Measurements from ENCODE around the gene BEND5.

The BEND5 gene, protein sequence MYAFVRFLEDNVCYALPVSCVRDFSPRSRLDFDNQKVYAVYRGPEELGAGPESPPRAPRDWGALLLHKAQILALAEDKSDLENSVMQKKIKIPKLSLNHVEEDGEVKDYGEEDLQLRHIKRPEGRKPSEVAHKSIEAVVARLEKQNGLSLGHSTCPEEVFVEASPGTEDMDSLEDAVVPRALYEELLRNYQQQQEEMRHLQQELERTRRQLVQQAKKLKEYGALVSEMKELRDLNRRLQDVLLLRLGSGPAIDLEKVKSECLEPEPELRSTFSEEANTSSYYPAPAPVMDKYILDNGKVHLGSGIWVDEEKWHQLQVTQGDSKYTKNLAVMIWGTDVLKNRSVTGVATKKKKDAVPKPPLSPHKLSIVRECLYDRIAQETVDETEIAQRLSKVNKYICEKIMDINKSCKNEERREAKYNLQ

DNA sequence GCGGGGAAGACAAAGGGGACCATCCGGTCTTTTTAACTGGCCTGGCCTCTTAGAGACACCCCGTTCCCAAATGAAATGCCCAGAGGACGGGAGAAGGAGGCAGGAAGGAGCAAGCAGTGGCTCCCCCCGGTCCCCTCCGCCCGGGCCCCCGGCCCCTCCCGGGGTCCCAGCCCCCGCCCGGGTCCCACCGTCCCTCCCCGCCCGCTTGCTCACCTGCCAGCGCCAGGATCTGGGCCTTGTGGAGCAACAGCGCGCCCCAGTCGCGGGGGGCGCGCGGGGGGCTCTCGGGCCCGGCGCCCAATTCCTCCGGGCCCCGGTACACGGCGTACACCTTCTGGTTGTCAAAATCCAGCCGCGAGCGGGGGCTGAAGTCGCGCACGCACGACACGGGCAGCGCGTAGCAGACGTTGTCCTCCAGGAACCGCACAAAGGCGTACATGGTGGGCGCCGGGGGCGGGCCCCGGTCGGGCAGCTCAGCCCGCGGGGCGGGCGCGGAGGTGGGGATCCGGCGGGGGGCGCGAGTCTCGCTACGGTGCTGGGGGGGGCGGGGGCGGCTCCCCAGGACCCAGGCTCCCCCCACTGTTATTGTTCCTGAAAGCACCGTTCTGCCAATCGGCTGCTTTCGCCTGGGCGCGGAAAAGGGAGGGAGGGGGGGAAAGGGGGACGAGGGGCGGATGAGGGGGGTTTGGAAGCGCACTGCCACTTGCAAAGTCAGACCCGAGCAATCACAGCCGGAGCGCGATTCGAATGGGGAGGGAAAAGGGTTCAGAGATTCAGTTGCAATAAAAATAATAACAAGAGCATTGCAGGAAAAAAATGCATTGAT is at the start of gene BEND5:
Gene BEND5, minus strand, starts transcription at position 499 of the 826 bp plus-strand sequence. Its CDS starts 60 bp downstream, at position 439.
- peak; percentile 94 for DNase-seq

DNA sequence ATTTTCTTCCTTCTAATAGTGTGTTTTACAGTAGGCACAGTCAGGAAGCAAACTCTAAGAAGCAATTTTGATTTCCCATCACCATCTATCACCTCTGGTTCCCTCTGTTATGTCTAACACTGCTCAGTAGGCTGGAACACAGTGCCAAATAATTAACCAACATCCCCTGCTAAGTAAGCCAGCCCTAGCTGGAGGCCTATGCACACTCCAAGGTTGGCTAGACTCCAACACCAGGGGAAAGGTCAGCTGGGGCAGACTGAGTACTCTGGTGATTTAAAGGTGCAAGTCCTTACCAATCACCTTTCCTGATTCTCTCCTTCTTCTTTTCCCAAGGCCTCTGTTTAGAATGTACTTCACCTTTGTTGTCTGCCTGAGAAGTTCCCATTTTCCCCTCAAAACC is 46.5 kb upstream of the BEND5 start:
- no peak for DNase-seq

DNA sequence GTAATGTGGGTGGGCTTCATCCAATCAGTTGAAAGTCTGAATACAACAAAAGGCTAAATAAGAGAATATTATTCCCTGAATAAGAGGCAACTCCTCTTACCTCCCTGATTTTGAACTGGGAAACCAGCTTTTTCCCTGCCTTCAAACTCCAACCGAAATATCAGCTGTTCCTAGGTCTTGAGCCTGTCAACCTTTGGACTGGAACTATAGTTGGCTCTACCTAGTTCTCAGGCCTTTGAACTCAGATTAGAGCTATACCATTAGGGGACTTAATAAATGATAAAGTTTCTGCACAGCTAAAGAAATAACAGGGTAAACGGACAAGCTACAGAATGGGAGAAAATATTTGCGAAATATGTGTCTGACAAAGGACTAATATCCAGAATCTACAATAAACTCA is 43.8 kb upstream of the BEND5 start:
- DNase-seq, result no peak

DNA sequence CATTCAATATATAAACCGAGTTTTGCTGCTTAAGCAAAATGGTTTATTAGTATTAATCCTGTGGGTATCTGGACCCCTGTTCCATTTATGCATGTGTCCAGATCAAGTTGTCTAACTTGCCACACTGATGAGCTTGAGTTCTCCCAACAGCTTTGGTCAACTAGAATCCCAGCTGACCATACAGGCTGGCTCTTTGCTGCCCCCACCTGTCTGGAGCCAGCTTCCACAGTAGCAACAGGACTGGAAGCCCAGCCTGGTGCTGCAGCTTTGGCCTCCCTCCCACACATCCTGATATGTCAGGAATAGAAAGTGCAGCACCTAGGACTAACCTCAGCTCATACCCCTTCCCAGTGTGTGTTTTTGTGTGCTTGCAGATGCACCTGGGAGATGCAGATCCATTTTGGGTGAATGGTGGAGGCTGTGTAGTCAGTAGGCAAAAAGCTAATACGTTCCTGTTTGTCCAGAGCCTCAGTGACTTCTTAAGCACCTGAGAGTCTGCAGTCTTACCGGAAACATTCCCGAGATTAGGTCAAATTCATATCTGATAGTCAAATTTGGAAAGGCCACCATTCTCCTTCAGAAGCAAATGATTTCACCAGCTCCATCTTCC is 40.9 kb upstream of the BEND5 start:
- peak; percentile 57 for DNase-seq

DNA sequence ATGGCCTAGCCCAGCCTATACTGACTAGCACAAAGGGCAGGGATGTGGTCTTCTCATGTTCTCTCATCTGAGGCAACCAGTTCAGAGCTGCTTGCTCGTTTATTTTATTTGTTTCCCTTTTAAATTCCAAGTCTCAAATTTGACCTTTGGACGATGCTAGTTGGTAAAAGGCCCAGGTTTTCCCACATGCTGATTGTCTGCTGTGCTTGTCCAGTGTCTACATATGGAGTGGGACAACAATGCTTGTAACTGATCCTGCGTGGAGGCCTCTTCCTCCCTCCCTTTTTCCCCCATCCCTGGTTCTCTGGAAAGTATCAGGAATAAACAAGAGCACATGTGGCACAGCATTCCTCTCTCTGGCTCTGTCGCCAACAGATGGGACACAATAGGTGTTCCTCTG is 34.0 kb upstream of the BEND5 start:
- no peak for DNase-seq

DNA sequence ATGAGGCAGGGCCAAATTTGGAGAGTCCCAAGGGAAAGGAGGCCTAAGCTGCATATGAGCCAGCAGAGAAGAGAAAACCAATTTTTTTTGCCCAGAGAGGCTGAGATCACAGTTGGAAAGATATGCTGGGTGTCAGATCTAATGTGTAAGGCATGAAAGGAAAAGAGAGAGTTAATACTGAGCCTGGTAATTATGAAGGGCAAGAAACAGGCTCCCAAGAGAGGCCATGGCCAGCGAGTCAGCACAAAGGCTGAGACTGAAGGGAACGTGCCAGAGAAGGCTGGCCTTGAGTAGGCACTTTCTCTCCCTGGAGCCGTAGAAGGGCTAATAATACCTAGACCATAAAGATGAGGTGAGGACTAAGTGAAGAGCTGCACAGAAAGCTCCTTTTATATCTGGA is 31.8 kb upstream of the BEND5 start:
- no peak for DNase-seq

DNA sequence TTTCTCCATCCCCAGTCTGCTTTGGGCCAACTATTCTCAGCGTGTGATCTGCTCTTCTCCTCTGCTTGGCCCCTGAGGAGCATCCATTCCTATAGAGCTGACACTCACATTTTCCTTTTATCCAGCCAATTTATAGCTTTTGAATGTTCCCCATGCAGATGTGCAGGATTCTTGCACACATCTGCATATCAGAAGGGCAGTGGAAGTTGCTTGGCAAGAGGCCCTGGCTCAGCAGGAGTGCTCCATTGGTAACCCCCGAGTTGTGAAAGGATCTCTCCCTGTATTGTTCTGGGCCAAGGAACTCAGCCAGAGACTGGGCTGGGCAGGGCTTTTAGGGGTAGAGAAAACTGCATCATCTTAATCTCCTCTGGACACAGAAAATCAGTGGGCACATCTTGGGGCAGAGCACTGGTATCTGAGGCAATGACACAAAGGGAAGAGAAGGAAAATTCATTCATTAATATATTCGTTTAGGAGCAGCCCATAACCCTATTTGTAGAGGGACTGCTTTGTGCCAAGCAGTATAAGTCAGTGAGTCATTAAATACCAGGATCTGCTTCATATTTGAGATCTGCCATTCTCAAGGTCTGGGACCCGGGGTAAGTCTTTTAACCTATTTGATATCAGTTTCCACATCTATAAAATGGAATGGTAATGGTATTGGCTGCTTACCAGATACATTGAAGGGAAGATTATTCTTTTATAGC is 31.0 kb upstream of the BEND5 start:
- peak; percentile 55 for DNase-seq

DNA sequence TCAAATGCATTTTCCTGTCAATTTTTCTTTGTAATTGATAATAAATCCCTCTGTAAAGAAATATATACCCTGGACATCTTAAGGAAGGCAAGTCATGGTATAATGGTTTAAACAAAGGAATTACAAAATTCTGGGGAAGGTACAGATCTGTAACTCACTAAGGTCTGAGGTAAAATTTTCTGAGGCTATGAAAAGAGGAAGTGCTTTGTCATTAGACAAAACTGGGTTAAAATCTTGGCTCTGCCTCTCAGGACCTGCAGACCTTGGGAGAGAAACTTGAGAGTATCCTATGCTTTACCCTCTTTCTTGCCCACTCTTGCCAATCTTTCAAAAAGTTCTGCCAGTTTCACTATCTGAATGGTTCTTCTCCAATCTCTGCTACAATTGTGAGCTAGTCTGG is 26.8 kb upstream of the BEND5 start:
- DNase-seq, result no peak

DNA sequence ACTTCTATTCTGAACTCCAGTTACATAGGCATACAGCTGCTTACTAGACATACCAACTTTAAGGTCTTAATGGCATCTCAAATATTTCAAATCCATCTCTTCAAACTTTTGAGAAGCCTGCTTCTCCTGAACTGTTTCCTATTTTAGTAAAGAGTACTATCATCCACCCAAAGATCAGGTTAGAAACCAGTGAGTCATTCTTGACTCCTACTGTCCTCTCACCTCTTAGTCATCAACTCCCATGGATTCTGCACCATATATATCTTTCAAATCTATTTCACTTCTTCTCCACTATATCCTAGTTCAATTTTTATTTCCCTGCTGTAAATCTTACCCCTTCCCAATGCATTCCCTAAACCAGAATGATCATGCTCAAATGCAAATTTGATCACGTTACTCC is 18.1 kb upstream of the BEND5 start:
- no peak for DNase-seq

DNA sequence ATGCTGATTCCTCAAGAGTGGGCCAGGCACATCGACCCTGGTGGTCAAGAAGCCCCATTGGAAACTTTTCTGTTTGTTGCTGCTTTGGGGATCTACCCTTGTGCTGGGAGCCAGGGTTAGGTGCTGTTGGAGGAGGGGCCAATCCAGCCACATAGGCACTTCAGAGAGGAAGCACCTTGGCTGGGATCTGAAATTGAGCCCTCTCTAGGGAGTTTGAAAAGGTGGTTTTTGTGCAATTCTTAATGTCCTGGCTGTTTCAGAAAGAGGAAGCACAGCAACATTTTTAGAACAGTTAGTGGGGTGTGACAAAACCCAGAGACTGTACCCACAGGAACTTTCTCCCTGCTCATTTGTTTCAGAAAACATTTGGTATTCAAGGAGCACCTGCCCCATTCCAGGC is 17.2 kb upstream of the BEND5 start:
- DNase-seq, result no peak

DNA sequence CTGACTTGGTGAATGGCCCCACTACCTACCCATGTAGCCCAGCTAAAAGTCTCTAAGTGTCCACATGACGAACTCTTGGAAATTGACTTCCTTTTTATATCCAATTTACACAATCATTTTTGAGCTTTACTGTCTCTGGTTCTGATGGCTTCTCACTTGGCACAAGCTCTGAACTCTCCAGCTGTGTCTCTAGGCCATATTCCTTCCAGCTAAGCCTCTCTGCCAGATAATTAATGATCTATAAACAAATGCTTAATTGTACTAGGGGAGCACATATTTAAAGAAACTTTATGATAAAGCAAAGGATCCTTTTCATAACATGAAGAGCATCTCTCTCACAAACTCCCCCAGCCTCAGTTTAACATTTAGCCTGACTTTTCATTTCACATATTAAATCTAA is 16.3 kb upstream of the BEND5 start:
- no peak for DNase-seq

DNA sequence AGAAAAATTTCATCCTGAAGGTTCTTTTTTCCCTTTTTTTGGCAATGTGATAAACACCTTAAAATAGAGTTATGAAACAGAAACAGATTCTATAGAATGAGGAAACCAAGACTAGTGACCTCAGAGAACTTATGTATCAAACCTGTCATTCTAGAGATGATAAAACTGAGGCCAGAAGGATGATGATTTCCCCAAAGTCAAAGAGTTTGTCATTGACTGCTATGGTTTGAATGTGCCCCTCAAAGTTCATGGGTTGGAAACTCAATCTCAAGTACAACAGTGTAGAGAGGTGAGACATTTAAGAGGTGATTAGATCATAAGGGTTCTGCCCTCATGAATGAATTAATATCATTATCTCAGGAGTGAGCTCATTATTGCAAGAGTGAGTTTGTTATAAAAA is 13.7 kb upstream of the BEND5 start:
- DNase-seq, result no peak

DNA sequence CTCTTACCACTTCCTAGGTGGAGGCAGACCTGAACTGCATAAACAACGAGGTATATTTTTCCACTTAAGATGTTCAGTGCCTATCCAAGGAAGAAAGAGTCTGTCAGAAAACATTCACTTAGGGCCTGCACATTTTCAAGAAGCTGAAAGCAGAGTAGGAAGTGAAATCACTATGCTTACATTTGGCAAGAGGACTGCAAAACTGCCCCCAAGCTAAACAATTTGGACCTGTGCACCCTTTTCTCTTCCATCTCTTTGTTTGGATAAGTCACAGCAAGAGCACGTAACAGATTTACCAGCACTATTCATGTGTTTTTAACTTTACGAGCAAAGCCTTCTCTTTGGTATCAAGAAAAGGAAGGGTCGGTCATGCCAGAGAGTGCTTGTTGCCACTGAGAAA is 13.2 kb upstream of the BEND5 start:
- no peak for DNase-seq

DNA sequence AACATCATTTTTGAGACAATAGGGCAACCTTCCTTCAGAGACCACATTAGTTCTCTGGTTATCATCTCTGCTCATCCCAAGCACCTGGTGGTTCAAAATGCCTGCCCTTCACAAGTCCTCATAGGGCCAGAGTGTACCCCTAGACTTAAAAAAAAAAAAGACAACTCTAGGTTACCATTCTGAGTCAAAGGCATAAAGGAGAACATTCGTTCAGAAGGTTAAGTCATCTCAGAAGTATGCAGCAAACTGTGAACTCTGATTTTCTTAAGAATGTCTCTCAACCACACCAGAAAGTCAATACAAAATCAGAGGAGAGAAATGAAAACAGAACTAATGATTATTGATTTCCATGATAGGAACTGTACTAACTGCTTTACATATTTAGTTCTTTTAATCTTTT is 9.2 kb upstream of the BEND5 start:
- no peak for DNase-seq

DNA sequence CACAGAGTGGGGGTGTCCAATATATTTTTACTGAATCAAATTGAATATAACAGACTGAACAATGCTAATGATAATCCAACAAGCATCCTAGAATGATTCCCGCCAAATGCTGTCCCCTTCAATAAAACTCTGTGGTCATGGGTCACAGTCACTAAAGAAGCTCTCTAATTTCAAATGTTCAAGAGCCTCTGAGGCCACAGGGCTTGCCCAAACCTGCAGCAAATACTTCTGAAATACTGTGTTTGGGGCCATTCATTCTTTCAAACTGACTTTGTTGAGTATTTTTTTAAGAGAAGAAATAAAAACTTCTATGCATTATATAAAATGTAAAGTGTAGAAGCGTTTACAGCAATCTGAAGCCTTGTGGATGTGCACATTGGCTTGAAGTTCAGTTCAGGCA is 7.6 kb upstream of the BEND5 start:
- no peak for DNase-seq

DNA sequence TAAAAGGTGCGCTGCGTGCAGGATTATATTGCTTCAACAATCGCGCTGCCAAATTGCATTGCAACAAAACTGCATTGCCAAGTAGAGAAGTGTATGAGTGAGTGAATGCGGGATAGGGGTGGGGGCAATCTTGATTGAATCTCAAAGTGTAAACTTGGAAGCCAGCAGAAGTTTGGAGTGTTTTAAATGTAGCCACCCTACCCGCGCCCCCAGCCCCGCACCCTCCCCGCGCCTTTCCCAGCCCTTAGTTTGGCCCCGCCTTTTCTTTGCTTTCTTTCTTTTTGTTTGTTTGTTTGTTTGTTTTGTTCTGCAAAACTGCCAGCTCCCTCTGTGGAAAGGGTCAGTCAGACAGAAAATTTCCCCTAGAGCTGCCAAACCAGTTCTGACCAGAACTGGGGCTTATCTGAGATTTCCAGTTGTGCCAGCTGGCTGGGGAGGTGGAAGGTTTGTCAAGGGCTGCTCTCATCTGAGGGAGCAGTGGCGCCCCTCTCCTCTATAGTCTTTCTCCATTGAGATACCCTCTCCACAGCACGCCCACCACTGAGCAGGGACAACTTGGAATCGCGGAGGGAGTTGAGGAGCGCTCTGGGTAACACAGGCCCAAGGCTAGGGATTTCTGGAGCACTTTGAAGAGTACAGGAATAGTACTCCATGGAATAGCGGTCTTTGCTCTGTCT is 666 bp upstream of the BEND5 start:
- no peak for DNase-seq

DNA sequence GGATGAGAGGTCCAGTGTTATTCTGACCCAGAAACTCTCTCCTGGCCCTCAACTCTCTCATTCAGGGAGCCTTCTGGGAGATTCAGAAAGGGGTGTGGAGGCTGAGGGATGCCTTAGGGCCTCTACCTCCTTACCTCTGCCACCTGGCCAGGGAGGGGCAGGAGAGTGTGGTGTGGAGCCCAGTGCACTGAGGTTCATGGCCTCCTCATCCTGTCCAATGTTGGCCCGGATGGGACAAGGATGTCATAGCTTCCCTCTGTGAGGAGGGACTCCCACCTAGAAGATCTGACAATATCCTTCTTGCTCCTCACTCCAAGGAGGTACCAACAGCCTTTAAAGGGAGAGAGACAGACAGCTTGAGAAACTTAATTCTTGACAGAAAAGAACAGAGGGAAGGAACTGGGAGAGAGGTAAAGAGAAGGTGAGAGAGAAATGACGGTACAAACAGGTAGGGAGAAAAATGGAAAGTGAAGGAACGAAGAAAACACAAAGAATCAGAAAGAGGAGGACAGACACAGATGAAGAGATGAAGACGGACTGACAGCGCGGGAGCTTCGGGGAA is 779 bp downstream of the BEND5 start:
- DNase-seq, result no peak

DNA sequence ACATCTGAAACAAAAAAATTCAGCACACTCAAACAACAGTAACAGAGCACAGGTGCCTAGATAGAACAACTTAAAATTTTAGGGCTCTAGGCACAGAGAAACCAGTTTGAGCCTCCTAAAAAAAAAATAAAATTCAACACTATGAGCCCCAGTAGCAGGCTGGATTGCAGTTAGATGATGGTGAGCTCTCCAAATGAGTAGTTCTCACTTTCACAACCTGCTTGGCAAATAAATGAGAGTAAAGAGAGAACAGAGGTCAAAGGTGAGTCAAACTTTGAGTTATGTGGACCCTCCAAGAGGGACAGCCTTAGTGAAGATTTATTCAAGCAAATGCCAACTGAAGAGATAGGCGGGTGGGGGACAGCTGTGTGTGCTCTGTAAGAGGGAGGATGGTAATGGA is 3.6 kb downstream of the BEND5 start:
- no peak for DNase-seq

DNA sequence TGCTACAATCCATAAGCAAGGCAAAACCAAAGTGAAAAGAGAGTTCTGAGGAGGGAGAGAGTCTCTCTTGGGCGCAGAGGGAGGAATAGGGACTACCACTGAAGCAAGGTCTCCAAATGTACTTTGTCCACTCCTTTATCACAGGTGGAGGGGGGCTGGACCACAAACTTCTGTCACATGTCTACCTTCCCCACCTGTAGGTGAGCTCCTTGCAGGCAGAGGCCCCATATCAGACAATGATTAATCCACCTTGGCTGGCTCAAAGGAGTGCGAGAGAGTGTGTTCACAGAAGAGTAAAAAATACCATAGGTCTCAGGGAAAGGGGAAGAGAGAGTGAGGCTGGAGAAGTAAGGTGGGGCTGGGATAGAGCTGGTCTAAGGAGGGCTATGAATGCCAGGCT is 4.5 kb downstream of the BEND5 start:
- no peak for DNase-seq

DNA sequence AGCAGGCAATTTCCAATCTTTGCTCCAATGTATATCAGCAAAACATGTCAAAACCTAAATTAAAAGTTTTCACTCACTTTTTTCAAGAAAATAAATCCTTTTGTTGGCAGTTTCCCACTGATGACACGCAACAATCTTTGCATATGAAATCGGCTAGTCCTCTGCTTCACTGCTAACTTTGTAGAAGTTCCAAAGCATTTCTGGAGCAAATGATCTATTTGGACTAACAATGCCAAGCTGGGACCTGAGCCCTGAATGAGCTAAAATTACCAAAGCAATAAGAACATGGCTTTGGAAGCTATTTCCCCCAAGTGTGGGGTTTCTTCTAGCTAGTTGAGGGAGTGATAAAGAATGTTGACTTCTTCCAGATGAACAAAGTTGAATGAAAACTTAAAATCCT is 5.1 kb downstream of the BEND5 start:
- DNase-seq, result no peak

DNA sequence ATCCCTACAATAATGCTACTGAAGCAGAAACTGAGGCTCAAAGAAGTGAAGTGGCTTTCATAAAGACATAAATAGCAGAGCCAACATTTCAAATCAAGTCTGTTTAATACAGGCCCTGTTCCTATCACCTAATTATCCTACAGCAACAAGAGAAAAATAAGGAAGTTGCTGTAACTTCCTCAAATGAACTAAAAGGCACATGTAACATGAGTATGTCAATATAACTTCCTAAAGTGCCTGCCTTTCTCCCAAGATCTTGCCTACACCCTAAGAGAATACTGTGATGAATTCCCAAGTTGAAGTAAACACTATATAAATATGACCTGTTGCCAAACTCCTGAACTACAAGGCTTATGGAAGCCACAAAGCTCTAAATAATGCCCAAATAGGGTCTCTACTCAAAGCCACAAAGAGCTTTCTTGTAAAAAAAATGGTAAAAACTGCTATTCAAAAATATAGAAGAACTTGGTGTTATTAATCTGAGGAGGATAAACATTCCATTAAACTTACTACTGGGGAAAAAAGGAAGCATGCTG is 8.6 kb downstream of the BEND5 start:
- no peak for DNase-seq

DNA sequence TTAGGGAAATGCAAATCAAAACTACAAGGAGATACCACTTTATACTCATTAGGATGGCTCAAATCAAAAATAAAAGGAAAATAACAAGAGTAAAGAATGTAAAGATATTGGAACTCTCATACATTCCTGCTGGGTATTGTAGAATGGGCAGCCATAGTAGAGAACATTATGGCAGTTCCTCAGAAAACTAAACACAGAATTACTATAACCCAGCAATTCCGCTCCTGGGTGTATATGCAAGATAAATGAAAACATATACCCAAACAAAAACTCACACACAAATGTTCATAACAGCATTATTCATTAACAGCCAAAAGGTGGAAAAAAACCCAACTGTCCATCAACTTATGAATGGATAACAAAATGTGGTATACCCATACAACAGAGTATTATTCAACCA is 11.4 kb downstream of the BEND5 start:
- DNase-seq, result no peak
